ENCODE measurements around the gene BANF2. TPM values are rescaled to one million over a fixed set of nuclear protein-coding genes. Genes with fewer than 3 reads are reported as not detected.

BANF2 gene
- total RNA-seq, 1 experiment from 2014 or later: not detected

DNA sequence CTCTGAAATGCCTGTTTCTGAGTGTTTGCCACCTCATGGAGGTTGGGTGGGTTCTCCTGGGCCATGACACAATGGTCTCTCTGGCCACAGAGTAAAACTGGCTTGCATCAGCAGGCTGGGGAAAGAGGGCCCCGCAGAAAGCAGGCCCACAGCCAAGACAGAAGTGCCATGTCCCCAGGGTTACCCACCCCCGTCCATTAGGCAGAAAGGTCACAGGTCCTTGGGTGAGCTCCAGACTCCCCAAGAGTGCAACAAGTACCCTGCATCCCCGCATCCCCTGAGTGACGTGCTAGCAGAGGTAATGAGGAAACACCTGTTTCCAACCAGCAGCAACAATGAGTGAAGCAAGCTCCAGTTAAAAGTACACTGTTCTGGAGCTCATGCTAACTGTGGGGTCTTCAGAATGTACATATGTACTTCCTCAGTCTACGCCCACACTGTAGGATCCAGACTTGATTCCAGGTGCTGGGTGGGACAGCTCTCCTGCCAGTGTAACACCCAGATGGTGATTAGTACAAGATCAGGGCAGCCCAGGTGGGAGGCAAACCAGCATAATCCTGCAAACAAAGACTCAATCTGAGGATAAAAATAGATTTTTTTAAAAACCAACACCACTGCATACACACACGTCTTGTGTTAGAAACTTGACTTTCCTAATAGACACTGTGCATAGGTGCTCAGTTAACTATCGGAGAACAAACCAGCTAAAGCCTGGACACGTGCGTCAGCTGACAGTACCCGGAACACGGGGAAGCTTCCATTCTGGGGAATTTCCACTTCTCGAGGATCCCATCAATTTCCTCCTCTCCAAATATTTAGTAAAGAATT, 49.3 kb upstream of the BANF2 start:
- Histone ChIP-seq H3K27ac (ENCODE audit: low read depth, low read length) (no peak overlapping the region), H3K4me2 (ENCODE audit: low read length) (no peak overlapping the region)
- POLR2A ChIA-PET: no interaction called here

DNA sequence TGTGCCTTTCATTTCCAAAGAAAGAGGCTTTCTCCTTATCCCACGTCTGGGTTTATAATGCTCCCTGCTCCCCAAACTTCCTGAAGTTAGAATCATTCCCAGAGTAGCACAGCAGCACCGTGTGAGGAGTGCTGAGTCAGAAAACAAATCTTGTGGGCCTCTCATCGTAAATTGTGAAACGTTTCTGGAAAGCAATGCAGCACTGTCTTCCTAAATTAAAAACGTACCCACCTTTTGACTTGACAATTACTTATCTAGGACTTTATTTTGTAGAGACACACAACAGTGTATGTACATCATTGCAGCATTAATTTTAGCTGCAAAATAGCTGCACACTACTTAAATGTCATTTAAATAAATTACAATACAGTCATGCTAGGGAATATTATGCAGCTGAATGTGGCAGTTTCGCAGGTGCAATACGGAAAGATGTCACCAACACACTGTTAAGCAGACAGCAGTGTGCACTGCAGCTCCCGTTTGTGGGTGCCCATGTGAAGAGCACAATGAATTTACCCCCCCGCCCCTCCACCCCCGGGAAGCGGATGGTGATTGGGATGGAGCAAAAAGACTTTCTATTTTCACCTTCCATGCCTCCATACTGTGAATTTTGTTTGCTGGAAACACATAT, 48.5 kb upstream of the BANF2 start:
- DNase-seq (ENCODE audit: low read depth, low spot score): no peak
- peaks cover 3 to 4% of the 10 kb centered on the region in 2 experiments; a peak in 3 of 4 replicates for H3K36me3 ChIP-seq (ENCODE audit: control insufficient read depth in 1 of 2, insufficient read depth in 2 of 2, low read length in 2 of 2)

More for the DNA sequence above, 49.3 kb upstream of the BANF2 start:
- Histone ChIP-seq H3K9me2 (ENCODE audit: insufficient read depth) (no peaks in the 10 kb centered on the region), H3K4me3 (replicated peaks in 1 of 2; ENCODE audit: low read depth in 1 of 2, low read length in 2 of 2) (no peak overlapping the region), H3K36me3 (ENCODE audit: control insufficient read depth in 1 of 2, insufficient read depth in 2 of 2, low read length in 2 of 2) (peaks cover 3 to 4% of the 10 kb centered on the region in 2 experiments; a peak in 2 of 4 replicates), H3K79me2 (ENCODE audit: insufficient read depth, low read length) (peaks cover 84% of the 10 kb centered on the region), H3K4me1 (ENCODE audit: control insufficient read depth in 1 of 2, insufficient read depth in 2 of 2, low read length in 2 of 2) (peaks cover 0 to 3% of the 10 kb centered on the region in 2 experiments; a peak in 1 of 4 replicates), H3K27me3 (ENCODE audit: insufficient read depth, low read length) (no peaks in the 10 kb centered on the region), H3K9me3 (ENCODE audit: control insufficient read depth in 1 of 2, insufficient read depth in 1 of 2, low read depth in 1 of 2, low read length in 2 of 2) (no peaks in the 10 kb centered on the region), H3K9ac (ENCODE audit: low read length) (no peak overlapping the region), H2AFZ (ENCODE audit: low read depth, low read length, poor library complexity, severe bottlenecking) (no peak overlapping the region), H4K20me1 (ENCODE audit: insufficient read depth) (no peaks in the 10 kb centered on the region; the same call in 1 of the 2 replicates)
- intact Hi-C loops (cut with micrococcal nuclease): no loop called here
- ChIA-PET CTCF (interaction anchor here (1.1 to 1.5 kb wide), 3 partner anchors 120 to 289 kb away, joined by 3 to 5 read pairs (median 4); no protein-coding TSS in a partner anchor), RAD21 (ENCODE audit: low non-redundant PET in 1 of 2, low total read pairs in 2 of 2, uncharacterized antibody in 2 of 2, unreplicated experiment in 2 of 2) (no interaction called here)
- BruUV-seq (replicated peaks): no TSS peak
- TF ChIP-seq SP1 (IDR thresholded peaks at IDR 0.05; ENCODE audit: low read depth): no peak
- no peak for TF ChIP-seq JUND (IDR thresholded peaks at IDR 0.05)
- ATAC-seq (no peak), DNase-seq (ENCODE audit: low read depth, low spot score) (no peak)

More for the DNA sequence above, 48.5 kb upstream of the BANF2 start:
- intact Hi-C loops (cut with micrococcal nuclease): no loop called here
- H3K4me3 ChIP-seq (replicated peaks in 1 of 2; ENCODE audit: low read depth in 1 of 2, low read length in 2 of 2): no peak overlapping the region
- POLR2A ChIA-PET: no interaction called here
- CTCF ChIA-PET: interaction anchor here (1.0 to 1.5 kb wide), 2 partner anchors 27 to 288 kb away, joined by 3 to 5 read pairs; no protein-coding TSS in a partner anchor
- H3K27me3 ChIP-seq (ENCODE audit: insufficient read depth, low read length): no peaks in the 10 kb centered on the region
- H3K79me2 ChIP-seq (ENCODE audit: insufficient read depth, low read length): peaks cover 83% of the 10 kb centered on the region
- TF ChIP-seq CEBPB (IDR thresholded peaks at IDR 0.05; ENCODE audit: low read depth) (no peak), FOSL1 (IDR thresholded peaks at IDR 0.05; ENCODE audit: low read depth) (no peak), EZH2phosphoT487 (IDR thresholded peaks at IDR 0.05; ENCODE audit: borderline replicate concordance) (no peak), SIN3A (IDR thresholded peaks at IDR 0.05; ENCODE audit: low read depth) (no peak), SRF (IDR thresholded peaks at IDR 0.05; ENCODE audit: low read depth) (no peak), YY1 (IDR thresholded peaks at IDR 0.05; ENCODE audit: extremely low read depth, insufficient replicate concordance, low read depth, low read length) (no peak), ATF3 (IDR thresholded peaks at IDR 0.05) (no peak), CBX3 (IDR thresholded peaks at IDR 0.05; ENCODE audit: low read depth) (no peak), POLR2AphosphoS5 (IDR thresholded peaks at IDR 0.05; ENCODE audit: low read depth, low read length) (no peak), EGR1 (IDR thresholded peaks at IDR 0.05; ENCODE audit: low read depth) (no peak), JUND (IDR thresholded peaks at IDR 0.05) (no peak), EZH2 (IDR thresholded peaks at IDR 0.05) (no peak), ZNF274 (IDR thresholded peaks at IDR 0.05; ENCODE audit: low read depth, low read length) (no peak), REST (IDR thresholded peaks at IDR 0.05; ENCODE audit: low read depth) (no peak)
- RAD21 ChIA-PET (ENCODE audit: low non-redundant PET in 1 of 2, low total read pairs in 2 of 2, uncharacterized antibody in 2 of 2, unreplicated experiment in 2 of 2): no interaction called here
- no peak overlapping the region for H3K27ac ChIP-seq (ENCODE audit: low read depth, low read length)
- no peak overlapping the region for H2AFZ ChIP-seq (ENCODE audit: low read depth, low read length, poor library complexity, severe bottlenecking)
- H3K4me2 ChIP-seq (ENCODE audit: low read length): no peak overlapping the region
- BruUV-seq (replicated peaks): no TSS peak
- no peak overlapping the region for H3K9ac ChIP-seq (ENCODE audit: low read length)
- H4K20me1 ChIP-seq (ENCODE audit: insufficient read depth): no peaks in the 10 kb centered on the region; the same call in 1 of the 2 replicates
- H3K9me3 ChIP-seq (ENCODE audit: control insufficient read depth in 1 of 2, insufficient read depth in 1 of 2, low read depth in 1 of 2, low read length in 2 of 2): no peaks in the 10 kb centered on the region
- no peaks in the 10 kb centered on the region for H3K9me2 ChIP-seq (ENCODE audit: insufficient read depth)
- ATAC-seq: no peak
- H3K4me1 ChIP-seq (ENCODE audit: control insufficient read depth in 1 of 2, insufficient read depth in 2 of 2, low read length in 2 of 2): peaks cover 0 to 10% of the 10 kb centered on the region in 2 experiments; a peak in 2 of 4 replicates

Data from HCT116 (cell line).